ENCODE data around the gene EIF2AK3.

DNA sequence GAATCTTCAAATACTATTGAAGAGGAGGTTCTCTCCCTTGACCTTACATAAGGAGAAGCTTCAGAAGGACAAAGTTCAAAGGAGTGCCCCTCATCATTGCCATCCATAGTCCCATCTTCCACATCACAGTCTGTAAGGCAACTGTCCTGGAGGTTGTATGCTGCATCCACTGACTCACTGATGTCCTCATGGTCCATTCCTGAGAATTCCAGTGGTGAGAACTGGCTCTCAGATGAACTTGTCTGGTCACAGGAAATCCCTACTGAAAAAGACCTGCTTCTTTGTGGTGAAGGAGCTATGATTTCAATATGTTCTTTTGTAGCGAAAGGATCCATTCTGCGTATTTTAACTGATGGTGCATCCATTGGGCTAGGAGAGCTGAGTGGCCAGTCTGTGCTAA, 52.2 kb downstream of the EIF2AK3 start:
- no peak for TF ChIP-seq POLR2A (IDR thresholded peaks at IDR 0.05)
- TF ChIP-seq, protein P1, sequence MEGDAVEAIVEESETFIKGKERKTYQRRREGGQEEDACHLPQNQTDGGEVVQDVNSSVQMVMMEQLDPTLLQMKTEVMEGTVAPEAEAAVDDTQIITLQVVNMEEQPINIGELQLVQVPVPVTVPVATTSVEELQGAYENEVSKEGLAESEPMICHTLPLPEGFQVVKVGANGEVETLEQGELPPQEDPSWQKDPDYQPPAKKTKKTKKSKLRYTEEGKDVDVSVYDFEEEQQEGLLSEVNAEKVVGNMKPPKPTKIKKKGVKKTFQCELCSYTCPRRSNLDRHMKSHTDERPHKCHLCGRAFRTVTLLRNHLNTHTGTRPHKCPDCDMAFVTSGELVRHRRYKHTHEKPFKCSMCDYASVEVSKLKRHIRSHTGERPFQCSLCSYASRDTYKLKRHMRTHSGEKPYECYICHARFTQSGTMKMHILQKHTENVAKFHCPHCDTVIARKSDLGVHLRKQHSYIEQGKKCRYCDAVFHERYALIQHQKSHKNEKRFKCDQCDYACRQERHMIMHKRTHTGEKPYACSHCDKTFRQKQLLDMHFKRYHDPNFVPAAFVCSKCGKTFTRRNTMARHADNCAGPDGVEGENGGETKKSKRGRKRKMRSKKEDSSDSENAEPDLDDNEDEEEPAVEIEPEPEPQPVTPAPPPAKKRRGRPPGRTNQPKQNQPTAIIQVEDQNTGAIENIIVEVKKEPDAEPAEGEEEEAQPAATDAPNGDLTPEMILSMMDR (IDR thresholded peaks at IDR 0.05), result no peak
